ENCODE data around the gene CACNA2D3. TPM values are rescaled to one million over a fixed set of nuclear protein-coding genes. Genes with fewer than 3 reads are reported as not detected.

CACNA2D3 gene
- polyA plus RNA-seq, 3 donors: 1.2 to 1.9 (median 1.7) TPM

DNA sequence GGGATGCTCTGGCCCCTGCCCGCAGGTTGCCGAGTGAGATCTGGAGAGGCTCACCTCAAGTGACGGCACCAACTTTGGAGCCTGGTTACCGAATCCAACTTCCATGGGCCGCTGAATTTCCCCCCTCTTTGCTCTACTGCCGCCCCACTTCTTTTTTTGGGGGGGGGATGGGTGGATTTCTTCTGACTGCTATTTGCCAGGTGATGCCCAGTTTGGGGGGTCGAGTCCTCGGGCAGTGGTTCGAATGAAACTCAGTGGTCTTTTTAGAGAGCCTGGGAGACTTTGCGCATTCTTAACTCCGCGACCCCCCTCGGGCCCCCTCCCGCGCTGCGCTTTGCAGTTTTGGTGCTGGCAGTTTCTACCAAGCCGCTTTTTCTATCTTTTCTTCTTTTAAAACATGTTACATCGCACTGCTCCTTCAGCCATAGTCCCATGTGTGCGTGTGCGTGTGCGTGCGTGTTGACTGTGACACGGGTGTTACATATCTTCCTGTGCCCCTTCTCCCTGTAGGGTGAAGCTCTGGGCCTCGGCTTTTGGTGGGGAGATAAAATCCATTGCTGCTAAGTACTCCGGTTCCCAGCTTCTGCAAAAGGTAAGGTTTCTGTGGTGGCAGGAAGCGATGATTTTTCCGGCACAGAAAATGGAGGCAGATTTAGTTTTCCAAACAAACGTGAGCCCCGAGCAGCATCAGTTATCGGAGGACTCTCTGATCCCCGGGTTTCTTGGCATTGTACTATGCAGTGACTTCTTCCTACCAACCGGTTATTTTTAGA, 837 bp downstream of the CACNA2D3 start:
- DNase-seq (ENCODE audit: extremely low read depth in 1 of 11, low read depth in 9 of 11, low spot score in 4 of 11): no peak

DNA sequence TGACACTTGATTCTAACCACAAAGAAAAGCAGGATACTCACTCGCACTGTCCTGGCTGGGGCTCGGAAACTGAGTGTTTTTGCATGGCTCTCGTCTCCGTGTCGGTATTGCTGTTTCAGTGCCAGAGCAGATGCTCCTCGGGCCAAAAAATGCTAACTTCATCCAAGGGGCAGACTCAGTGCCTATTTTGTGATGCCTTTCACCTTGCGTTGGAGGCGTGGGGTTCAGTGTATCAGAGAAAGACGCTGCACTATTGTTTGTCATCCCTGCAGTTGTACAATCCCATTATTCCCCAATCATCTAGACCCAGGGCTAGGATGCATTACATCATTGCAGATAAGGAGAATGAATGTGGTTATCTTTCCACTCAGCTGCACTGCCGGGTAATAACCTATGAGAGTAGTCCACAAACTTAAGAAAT, 1.4 kb downstream of the CACNA2D3 start:
- no peak for DNase-seq (ENCODE audit: extremely low read depth in 1 of 11, low read depth in 9 of 11, low spot score in 4 of 11)

DNA sequence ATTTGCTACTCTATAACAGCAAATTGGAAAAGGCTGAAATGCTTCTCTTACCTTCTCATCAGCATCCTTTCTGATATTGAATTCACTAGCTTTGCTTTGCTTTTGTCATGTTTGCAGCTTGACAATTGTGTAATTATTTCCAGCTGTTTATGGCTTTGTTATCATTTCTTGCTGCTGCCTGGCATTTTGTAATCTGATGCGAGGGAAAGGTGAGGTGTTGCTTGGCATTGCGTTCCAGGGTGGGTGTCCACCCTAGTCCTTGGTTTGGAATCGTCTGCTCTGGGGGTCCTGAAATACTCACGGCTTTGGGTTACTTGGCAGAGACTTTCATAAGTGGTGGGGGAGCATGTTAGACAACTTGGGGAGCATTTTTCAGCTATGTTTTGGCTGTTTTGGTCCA, 2.9 kb downstream of the CACNA2D3 start:
- DNase-seq (ENCODE audit: extremely low read depth in 1 of 11, low read depth in 9 of 11, low spot score in 4 of 11): no peak

DNA sequence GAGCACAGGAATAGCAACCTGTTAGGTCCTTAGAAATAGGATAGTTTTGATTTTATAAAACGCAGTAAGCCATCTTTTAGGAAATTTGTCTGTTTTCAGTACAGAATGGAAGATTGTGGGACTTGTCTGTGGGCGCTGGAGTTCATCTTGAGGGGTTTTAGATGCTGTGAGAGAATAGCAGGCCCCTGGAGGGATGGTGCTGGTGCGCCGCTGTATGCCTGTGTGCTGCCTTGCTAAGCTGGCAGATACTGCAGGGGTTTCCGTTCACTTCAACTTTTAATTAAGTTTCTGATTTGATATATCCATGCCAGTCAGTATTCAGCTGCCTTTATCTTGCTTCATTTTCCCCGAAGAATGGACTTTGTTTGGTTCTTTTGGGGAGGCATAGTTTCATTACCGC, 4.2 kb downstream of the CACNA2D3 start:
- no peak for DNase-seq (ENCODE audit: extremely low read depth in 1 of 11, low read depth in 9 of 11, low spot score in 4 of 11)

DNA sequence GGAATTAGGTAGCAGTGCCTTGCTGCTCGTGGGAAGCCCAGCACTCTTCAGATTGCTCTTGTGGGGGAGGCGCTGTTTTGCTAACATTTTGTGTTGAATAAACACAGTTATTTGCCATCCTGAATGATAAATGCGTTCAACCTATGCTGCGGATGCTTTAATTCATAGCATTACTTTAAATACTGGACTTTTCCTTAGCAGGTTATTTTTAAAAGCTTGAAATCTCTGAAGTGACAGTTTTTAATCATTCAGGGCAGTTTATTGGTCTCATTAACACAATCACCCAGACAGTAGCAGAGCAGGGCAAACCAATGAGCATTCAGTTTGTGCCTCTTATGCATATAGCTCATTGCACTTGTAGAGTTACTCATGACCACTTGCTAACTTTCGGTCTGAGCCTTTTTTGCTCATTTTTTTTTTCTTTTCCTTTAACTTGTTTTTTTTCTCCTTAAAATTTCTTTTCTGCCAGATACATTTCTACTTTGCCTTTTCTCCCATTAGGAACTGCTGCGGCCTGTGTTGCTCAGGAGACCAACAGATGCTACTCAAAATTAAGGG, 5.2 kb downstream of the CACNA2D3 start:
- DNase-seq (ENCODE audit: extremely low read depth in 1 of 11, low read depth in 9 of 11, low spot score in 4 of 11): no peak

DNA sequence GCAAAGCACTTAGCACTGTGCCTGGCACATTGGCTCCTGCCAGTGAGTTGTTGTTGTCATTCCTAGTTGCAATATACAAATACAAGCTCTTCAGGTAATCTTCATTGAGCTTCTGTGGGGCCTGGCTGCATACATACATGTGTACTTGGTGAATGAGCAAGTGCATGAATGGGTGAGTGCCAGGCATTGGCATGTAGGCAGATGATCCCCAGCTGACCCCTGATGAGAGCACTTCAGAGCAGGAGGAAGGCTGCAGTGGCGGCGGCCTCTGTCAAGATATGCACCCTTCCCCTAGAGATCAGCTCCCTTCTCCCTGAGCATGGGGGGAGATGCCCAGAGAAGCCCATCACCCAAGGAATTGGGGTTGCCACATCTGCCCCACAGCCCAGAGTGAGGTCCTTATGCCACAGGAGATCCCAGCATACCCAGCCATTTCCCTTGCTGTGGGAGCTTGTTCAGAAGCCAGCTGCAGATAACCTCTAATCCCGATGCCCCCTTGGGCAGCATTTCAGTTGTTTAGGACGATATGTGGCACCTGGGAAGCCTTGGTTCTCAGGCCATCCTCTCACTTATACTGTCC, 8.8 kb downstream of the CACNA2D3 start:
- DNase-seq (ENCODE audit: extremely low read depth in 1 of 11, low read depth in 9 of 11, low spot score in 4 of 11): no peak

DNA sequence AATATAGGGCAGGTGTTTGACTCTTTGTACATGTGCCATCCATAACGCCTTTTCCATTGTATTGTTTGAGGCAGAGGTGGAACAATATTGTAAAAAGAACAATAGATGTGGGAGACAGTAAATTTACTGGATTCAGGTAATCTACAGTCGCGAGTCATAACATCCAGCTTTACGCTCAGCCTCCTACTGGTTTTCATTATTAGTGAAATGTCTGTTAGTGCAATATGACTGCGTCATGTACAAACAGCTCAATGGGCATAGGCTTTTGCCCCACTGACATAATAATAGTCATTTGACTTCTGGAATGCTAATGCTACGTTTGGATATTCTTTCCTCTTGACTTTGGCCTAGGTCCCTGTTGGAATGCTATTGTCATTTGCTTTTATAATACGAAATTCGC, 9.5 kb downstream of the CACNA2D3 start:
- DNase-seq (ENCODE audit: extremely low read depth in 1 of 11, low read depth in 9 of 11, low spot score in 4 of 11): no peak

DNA sequence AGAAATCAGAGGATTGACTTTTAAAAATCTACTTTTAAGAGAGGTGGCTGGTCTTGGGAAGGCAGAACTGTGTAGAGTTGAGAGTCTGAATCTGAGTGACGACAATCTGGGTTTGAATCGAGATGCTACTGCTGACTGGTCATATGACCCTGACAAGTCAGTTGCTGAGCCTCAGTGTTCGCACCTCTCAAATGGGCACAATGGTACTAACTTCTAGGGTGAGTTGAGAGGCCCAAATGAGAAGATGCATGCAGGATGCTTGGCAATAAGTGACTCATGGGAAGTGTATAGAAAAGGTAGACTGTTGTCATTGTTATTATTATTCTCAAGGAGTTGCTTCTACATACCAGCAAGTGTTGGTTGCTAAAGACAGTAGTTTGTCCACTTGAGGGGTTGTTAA, 10.3 kb downstream of the CACNA2D3 start:
- DNase-seq (ENCODE audit: extremely low read depth in 1 of 11, low read depth in 9 of 11, low spot score in 4 of 11): no peak

DNA sequence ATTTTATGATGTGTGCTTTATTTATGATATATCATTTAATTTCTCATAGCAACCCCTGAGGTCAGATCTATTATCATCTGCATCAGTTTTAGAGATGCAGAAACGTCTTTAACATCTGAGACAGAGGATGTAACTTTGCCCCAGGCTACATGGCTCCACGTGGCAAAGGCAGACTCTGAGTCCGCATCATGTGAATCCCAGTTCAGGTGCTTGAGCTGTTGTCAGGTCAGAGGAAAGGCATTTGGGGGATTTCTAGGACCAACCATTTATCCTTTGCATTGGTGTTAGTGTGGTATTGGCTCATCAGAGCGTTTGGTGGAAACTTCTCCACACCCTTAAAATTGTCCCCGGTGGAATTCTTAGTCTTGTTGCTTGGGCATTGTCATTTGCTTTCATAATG, 10.8 kb downstream of the CACNA2D3 start:
- no peak for DNase-seq (ENCODE audit: extremely low read depth in 1 of 11, low read depth in 9 of 11, low spot score in 4 of 11)

DNA sequence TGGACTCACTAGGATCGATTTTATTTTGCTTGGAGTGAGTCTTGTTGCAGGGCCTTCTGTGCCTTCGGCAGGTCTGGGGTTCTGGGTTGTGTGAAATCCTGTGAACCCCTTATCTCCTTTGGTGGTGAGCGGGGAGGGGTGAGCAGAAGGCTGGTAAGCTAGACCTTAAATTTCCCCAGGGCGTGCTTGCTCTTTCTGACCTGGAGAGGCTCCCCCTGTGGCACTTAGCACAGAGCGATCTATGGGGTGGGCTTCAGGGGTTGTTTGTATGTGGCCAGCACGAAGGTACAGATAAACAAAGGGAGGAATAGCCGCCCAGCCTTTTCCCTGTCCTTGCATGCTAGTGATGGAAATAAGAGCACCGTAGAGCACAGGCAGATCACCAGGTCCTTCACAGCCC, 11.8 kb downstream of the CACNA2D3 start:
- DNase-seq (ENCODE audit: extremely low read depth in 1 of 11, low read depth in 9 of 11, low spot score in 4 of 11): no peak

DNA sequence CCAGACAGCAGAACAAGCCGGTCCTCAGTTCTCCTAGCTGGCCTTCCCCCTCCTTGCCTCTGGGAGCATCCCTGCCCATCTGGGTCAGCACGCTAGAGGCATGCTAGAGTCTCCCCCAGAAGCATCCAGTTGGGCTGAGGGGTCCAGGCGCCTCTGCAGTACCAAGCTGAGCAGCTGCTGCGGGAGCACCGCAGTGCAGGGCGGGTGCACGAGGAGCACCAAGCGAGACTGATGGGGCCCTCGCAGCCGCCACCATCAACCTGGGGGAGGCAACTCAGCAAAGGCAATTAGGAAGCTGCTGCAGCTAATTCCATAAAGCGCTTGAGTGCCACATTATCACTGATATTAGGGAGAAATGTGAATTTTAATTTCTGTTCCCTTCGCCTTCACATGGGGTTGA, 12.4 kb downstream of the CACNA2D3 start:
- no peak for DNase-seq (ENCODE audit: extremely low read depth in 1 of 11, low read depth in 9 of 11, low spot score in 4 of 11)

DNA sequence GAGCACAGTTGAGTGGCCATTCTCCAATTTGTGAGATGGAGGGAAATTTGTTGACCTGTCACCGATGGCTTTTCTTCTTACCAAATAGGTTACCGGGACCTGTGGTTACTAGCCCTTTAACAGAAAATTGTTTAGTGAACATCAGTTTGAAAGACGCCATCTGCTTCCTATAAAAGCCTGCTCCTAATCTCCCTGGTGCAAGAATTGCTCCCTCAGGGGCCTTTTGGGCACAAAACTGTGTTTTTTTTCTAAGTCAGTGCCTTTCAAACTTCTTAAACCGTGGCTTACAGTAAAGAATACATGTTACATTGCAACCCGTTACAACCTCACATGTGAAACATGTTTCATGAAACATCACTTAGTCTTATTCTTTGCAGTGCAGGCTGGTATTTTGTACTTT, 15.0 kb downstream of the CACNA2D3 start:
- DNase-seq (ENCODE audit: extremely low read depth in 1 of 11, low read depth in 9 of 11, low spot score in 4 of 11): no peak

DNA sequence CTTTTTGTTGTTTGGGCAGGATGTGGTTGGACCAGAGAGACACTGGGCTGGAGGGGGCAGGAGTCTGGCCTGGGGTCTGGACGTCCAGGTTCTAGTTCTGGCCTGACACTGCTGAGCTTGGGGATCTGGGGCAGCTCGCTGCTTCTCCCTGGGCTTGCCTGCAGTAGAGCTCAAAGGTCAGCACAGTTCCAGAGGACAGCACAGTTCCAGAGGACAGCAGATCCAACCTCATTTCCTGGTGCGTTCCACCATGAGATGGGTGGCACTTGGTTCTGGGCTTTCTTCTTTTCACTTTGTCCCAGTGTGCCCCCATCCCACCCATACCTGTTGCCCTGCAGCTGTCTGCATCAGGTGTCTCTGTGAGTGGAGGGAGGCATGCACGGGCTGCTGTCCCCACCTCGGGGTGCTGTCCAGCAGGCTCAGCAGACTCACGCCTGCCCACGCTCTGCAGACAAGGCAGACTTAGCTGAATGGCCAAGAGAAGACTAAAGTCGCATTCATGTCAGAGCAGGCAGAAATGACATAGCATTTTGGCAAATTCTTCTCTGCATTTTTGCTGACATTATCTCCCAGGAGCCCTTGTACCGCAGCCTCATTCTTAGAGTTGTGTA, 16.7 kb downstream of the CACNA2D3 start:
- DNase-seq (ENCODE audit: extremely low read depth in 1 of 11, low read depth in 9 of 11, low spot score in 4 of 11): no peak

DNA sequence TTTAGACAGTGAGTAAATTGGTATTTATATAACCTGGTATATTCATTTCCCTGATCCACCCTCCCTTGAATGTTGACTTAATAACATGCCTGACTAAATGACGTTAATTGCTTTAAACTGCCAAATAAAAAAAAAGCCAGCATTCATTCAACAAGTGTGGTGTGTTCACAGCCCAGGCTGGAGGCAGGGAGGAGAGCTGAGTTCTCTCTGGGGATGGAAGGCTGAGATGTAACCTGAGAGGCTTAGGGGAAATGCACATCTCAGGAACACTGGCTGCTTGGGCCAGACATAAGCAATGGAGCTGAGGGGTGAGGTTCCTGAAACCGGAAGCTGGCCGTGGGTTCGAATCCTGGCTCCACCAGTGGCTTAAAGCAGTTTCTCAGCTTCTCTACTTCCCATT, 17.3 kb downstream of the CACNA2D3 start:
- DNase-seq (ENCODE audit: extremely low read depth in 1 of 11, low read depth in 9 of 11, low spot score in 4 of 11): no peak

DNA sequence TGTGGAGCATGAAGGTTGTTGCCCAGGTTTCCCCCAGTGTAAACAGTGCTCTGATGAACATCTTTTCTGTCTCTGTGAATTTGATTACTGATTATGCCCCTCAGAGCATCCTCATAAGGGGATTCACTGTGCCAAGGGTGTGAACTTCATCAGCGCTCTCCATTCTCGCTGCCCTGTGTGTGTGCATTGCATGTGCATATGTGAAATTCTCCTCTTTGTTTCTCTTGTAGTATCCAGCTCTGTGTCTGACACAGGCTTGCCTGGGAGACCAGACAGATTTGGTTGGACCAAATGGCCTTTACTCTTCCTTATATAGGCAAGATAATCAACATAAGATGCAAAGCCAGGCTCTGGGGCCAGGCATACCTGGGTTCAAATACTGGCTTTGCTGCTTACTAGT, 21.9 kb downstream of the CACNA2D3 start:
- no peak for DNase-seq (ENCODE audit: extremely low read depth in 1 of 11, low read depth in 9 of 11, low spot score in 4 of 11)

DNA sequence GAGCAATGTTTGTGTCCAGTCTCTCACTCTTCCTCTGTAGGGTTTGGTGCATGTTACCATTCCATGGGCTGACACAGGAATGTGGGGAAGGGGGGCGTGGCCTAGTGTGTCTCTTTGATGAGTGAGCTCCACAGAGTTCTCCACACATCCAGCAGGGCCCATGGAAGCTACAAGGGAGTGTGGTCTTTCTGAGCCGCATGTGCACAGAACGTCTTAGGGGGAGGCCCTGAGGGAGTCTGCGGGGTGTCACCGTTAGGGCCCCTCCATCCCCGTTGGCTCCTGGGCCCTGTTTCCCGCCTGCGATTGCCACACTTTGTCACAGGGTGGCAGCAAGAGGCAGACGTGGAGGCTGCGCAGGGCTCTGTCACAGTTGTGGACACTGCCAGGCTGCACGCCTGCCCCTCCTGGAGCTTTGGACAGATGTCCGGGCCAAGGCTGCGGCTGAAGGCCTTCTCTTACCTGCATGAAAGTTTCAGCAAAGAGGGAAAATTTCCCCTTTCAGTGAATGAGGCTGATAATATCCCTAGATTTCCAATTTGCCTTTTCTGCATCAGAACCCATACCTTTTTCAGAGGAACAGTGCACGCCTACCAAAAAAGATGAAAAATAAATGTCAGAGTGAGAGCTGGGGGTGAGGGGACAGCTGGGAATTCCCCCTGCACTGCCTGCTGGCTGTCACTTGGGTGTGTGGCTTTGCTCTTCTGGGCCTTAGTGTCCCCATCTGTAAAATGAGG, 24.3 kb downstream of the CACNA2D3 start:
- peak in 1 of 11 donors; percentile 29 for DNase-seq (ENCODE audit: extremely low read depth in 1 of 11, low read depth in 9 of 11, low spot score in 4 of 11)

DNA sequence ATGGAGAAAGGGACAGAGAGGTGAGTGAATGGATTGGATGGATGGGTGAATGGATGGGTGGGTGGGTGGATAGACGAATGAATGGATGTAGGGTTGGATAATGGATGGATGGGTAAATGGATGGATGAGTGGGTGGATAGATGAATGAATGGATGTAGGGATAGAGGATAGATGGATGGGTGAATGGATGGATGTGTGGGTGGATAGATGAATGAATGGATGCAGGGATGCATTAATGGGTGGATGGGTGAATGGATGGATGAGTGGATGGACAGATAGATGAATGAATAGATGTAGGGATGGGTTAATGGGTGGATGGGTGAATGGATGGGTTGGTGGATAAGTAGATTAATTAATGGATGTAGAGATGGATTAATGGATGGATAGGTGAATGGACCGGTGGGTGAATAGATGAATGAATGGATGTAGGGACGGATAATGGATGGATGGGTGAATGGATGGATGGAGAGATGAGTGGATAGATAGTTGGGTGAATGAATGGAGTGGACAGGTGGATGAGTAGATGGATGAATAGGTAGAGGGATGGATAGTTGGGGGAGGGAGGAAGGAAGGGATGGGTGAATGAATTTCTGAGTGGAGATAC, 28.6 kb downstream of the CACNA2D3 start:
- DNase-seq (ENCODE audit: extremely low read depth in 1 of 11, low read depth in 9 of 11, low spot score in 4 of 11): no peak

DNA sequence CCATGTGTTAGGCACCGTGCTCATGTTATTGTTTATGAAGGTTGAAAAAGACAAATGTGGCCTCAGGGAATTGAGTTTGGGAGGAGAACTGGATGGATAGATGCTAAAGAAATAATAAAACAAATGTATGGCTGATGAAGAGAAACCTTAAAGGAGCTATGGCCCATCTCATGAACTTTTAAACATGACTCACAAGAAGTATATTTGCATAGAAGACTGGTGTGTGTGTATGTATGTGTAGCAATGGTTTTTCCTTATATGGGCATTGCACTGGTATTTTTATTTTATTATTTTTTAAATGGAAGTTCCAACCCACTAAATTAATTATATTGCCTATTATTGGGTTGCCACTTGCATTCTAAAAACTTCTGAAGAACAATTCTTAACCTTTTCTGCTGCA, 31.1 kb downstream of the CACNA2D3 start:
- DNase-seq (ENCODE audit: extremely low read depth in 1 of 11, low read depth in 9 of 11, low spot score in 4 of 11): no peak

DNA sequence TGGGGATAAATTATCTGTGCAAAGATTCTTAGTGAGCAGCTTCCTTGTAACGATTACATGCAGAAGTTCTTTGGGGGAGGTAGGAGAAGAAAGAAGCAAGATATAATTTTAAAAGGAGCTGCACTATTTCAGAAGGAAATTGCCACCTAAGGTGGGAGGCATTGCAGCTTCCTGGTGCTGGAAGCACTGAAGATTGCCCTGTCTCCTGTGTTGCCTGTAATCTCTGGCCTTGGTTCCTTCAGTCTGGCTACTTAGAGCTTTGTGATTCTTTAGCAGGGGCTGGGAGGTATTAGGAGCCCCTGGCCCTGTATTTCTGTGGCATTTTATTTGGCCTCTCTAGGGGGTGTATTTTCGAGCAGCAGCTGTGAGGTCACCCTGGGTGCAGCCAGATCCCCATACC, 35.5 kb downstream of the CACNA2D3 start:
- DNase-seq (ENCODE audit: extremely low read depth in 1 of 11, low read depth in 9 of 11, low spot score in 4 of 11): no peak

Data from renal cortex interstitium (tissue), 11 donors.